Inflammatory macrophage treated with lipopolysaccharide for 4 hours (primary cell): ENCODE results near the gene KRTAP5-4.
"Not testable (repeated sequence)": the region's sequence is repeated elsewhere in the genome, so short reads cannot be mapped to it uniquely, and the experiment has no call there.

Experiments
- DNase-seq: peaks from one replicate; pipeline ENCODE4 v3.0.0-alpha.2; 2020

The KRTAP5-4 gene

GRCh38 chr11:1598406-1598805 is 23.5 kb downstream of the KRTAP5-4 start:
- DNase-seq, result not testable (repeated sequence)

- no peak for DNase-seq
Measured at GRCh38 chr11:1597994-1598380, 24.0 kb downstream of the KRTAP5-4 start, which contains the start of gene KRTAP5-2. Gene KRTAP5-2, minus strand, starts transcription at chr11:1598294. Its CDS starts 44 bp downstream, at chr11:1598250.

DNA sequence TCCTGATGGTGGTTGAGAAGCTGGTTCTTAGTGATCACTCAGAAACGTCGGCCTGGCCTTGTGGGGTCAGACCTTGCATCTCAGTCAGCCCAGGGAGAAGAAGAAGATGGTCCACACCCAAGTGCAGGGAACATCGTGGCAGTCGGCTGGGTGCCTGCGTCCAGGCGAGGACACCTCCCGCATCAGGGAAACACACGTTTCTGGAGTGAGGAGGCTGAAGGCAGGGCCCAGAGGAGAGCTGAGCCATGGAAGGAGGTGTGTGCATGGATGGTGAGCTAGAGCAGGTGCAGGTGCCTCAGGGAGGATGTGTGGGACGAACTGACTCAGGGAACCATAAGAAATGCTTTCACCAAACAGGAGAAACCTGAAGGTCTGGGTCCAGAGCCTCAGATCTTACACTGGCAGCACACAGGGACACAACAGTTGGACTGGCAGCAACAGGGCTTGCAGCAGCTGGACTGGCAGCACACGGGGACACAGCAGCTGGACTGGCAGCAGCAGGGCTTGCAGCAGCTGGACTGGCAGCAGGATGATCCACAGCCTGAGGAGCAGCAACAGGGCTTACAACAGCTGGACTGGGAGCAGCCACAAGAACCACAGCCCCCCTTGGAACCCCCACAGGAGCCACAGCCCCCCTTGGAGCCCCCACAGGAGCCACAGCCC is 24.5 kb downstream of the KRTAP5-4 start:
- DNase-seq, result no peak

DNA sequence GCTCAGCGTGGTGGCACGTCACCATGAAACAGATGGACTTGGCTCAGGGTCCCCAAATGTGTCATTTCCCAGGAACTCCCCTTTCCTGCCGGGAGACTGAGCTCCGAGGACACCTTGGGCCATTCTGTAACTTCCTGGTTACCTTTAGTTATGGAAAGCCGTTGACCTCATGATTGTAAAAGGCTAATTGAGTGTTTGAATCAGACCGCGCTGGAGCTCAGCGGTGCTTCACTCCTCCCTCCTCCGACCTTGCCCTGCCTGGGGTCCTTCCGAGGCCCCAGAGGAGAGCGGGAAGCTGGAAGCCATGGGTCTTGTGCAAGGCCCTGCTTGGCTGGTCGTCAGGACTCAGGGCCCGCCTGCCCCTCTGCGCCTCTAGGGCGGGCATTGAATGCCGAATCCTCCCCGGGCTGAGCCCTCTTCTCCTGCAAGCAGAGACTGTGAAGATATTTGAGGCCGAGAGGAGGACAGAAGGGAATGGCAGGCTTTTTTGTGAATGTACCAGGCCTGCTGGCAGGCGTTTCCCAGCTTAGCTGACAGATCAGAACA is 25.3 kb downstream of the KRTAP5-4 start:
- not testable (repeated sequence) for DNase-seq

DNA sequence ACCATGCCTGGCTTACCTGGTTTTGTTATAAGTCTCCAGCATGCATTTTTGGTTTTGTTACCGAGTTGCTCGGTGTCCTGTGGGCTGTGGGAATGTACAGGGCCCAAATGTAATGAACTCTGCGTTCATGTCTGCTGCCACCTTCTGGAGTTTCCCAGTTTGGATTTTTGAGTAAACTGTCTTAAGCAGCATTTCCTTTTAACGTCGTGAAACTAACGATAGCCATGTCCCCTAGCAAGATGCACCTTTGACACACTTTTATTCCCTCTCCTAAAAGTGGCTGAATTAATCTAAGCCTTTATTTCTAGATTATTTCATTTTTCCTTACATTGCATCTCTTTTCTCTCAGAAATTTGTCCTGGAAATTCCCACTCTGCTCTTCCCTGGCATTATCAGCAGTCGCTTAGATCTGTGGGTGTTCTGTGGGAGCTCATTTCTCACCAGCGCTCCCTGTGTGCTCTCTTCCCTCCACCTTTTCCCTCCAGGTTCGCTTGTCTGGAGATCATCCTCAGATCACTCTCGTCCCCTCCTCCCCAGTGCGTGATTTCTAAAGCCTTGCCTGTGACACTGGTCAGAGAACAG is 25.9 kb downstream of the KRTAP5-4 start:
- not testable (repeated sequence) for DNase-seq

- DNase-seq, result no peak
Measured at GRCh38 chr11:1592628-1593027, 29.3 kb downstream of the KRTAP5-4 start.

GRCh38 chr11:1589996-1590395 is 31.9 kb downstream of the KRTAP5-4 start:
- DNase-seq, result no peak

DNA sequence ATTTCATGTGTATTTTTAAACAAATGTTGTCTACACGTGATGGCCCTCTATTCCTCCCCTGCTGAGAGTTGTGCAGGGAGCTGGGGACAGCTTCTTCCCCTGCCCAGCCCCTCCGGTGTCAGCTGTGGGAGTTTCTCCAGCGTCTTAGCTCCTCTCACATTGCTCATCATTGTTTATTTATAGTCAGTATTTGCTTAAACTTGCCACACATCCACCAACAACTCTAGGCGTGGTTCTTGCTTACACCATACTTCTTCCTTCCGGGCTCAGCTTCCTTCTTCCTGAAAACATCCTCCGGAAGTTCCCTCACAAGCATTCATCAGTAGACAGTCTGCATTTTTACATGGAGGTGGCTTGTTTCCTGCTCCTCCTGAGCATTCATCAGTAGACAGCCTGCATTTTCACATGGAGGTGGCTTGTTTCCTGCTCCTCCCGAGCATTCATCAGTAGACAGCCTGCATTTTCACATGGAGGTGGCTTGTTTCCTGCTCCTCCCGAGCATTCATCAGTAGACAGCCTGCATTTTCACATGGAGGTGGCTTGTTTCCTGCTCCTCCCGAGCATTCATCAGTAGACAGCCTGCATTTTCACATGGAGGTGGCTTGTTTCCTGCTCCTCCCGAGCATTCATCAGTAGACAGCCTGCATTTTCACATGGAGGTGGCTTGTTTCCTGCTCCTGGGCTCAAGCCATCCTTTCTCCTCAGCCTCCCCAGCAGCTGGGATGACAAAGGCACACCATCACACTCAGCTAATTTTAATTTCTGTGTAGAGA is 32.6 kb downstream of the KRTAP5-4 start:
- peak; percentile 94 for DNase-seq

DNA sequence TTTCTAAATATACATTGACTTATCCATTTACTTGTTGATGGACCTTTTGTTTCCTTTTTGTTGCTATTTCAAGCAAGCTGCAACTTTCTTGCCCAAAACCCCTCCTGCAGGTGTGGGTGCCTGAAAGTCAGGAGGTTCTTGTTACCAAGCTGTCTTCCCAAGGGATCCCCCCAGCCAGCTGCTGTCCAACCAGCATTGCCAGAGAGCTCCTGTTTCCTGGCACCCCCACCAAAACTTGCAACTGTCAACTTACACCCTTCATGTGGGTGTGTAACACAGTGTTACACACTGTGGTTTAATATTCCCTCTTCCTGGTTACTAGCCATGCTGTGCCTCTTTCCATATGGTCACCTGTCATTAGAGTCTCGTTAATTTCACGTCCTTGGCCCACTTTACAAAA is 35.2 kb downstream of the KRTAP5-4 start:
- no peak for DNase-seq

DNA sequence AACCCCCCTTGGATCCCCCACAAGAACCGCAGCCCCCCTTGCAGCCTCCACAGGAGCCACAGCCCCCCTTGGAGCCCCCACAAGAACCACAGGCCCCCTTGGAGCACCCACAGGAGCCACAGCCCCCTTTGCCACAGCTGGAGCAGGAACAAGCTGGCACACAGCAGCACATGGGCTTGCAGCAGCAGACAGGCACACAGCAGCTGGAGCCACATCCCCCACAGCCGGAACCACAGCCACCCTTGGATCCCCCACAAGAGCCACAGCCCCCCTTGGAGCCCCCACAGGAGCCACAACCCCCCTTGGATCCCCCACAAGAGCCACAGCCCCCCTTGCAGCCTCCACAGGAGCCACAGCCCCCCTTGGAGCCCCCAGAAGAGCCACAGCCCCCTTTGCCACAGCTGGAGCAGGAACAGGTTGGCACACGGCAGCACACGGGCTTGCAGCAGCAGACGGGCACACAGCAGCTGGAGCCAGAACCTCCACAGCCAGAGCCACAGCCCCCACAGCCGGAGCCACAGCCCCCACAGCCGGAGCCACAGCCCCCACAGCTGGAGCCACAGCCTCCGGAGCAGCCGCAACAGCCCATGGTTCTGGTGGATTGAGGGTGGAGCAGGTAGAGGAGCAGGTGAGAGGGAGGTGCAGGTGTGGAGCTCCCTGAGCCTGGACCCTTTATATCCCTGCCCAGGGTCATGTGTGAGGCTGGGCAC is 37.1 kb downstream of the KRTAP5-4 start, which contains the start of gene KRTAP5-1:
Gene KRTAP5-1, minus strand, starts transcription at position 623 of the 710 bp plus-strand sequence. Its CDS starts 34 bp downstream, at position 589.
- not testable (repeated sequence) for DNase-seq

DNA sequence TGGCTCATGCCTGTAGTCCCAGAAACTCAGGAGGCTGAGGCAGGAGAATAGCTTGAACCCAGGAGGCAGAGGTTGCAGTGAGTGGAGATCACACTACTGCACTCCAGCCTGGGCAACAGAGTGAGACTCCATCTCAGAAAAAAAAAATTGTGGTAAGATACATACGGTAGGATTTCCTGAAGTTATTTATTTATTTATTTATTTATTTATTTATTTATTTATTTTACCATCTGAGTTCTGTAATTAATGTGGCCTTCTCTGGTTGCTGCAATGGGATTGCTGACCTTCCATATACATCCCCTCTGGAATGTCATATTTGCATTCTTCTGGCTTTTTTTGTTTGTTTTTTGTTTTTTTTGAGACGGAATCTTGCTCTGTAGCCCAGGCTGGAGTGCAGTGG is 39.0 kb downstream of the KRTAP5-4 start:
- DNase-seq, result not testable (repeated sequence)

DNA sequence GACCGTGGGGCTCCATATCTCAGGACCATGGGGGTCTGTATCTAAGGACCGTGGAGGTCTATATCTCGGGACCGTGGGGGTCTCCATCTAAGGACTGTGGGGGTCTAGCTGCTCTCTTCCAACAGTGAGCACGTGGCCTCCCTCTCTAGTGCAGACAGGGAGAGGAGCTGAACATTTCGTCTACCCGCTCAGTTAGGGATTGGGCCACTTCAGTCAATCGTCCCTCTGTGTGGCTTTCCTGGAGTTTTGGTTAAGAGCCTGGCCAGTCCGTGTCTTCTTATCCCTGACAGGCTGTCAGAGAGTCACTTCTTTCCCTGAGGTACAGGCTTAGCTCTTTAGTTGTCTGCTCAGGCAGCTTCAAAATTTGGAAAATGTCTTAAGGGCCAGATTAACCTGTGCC is 40.0 kb downstream of the KRTAP5-4 start:
- no peak for DNase-seq

- DNase-seq, result no peak
Measured at GRCh38 chr11:1576825-1577224, 45.1 kb downstream of the KRTAP5-4 start.

GRCh38 chr11:1575756-1576155 is 46.2 kb downstream of the KRTAP5-4 start:
- not testable (repeated sequence) for DNase-seq

- no peak for DNase-seq
Measured at GRCh38 chr11:1574933-1575242, 47.0 kb downstream of the KRTAP5-4 start.

DNA sequence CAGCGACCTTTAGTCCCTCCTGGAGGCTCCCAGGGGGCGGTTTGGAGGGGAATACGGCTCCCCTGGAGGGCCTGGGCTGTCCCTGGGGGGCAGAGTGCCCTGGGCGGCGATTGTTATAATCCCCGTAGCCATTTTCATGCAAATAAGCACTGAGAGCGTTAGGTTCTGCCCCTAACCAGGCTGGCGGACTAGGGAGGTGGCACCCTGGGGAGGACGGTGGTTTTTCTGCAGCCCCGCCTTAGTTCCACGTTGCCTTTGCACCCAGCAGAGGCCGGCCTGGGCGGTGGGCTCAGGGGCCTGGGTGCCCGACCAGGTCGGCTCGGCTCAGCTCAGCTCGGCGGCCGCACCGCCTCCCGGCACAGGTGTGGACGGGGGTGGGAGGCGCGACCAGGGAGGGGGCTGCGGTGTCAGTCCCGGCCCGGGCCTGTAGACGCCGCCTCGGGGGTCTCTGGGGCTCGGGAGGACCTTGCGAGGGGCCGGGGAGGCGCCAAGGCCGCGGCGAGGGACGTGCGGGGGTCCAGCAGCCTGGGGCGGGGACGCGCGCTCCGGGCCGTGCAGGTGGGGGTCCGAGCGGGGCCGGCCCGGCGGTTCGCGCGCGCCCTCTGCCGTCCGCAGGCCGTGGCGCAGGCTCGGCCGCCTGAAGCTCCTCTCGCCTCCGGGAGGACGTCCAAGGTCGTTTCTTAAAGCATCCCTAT is 47.6 kb downstream of the KRTAP5-4 start:
- peak; percentile 46 for DNase-seq

DNA sequence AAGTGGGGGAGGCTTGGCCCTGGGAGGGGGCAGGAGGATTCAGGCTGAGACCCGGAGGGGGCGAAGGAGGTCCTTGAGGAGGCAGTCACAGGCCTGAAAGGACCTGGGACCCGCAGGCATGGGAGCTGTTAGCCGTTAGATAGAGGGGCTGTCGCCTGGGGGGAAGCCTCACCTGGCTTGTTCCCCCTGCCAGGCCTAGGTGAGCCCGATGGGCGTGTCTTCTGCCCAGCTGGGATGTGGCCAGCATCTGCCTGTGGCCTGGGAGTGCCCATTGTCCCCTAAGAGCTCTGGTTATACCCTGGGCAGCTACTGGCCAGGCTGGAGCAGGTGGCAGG is 48.1 kb downstream of the KRTAP5-4 start:
- no peak for DNase-seq

- DNase-seq, result no peak
Measured at GRCh38 chr11:1573077-1573902, 48.6 kb downstream of the KRTAP5-4 start.

GRCh38 chr11:1572197-1573076 is 49.5 kb downstream of the KRTAP5-4 start, which contains the start of gene DUSP8:
Gene DUSP8, minus strand, starts transcription at chr11:1572271. Its CDS starts 6,445 bp downstream, at chr11:1565826.
- DNase-seq, result peak; percentile 88

GRCh38 chr11:1571760-1572196 is 50.2 kb downstream of the KRTAP5-4 start:
- no peak for DNase-seq
